Anterior cingulate cortex (tissue), 58 donors: ENCODE measurements around the gene ARID1B.

Source experiments
- DNase-seq, 58 donors: peaks; one replicate each; lab custom pipeline; 2025; lab: John Stamatoyannopoulos, UW

ARID1B gene

GRCh38 chr6:156776840-156777576 lies at the start of gene ARID1B:
TSS of gene ARID1B (plus strand) at chr6:156777378. CDS start at chr6:156777681, 303 bp downstream.
- DNase-seq, result peak in 54 of 58 donors; percentile 25 to 78 (median 66)

GRCh38 chr6:156727715-156728385 lies 49.3 kb upstream of the ARID1B start:
- DNase-seq, result no peak

GRCh38 chr6:156729248-156729647 lies 47.9 kb upstream of the ARID1B start:
- DNase-seq, result no peak

- no peak for DNase-seq
Observed at GRCh38 chr6:156731396-156731795, 45.8 kb upstream of the ARID1B start.

- no peak for DNase-seq
Observed at GRCh38 chr6:156735751-156736150, 41.4 kb upstream of the ARID1B start.

- DNase-seq, result no peak
Observed at GRCh38 chr6:156740604-156741003, 36.6 kb upstream of the ARID1B start.

GRCh38 chr6:156741287-156742073 lies 35.7 kb upstream of the ARID1B start:
- no peak for DNase-seq

- no peak for DNase-seq
Observed at GRCh38 chr6:156747715-156748114, 29.5 kb upstream of the ARID1B start.

GRCh38 chr6:156748504-156748903 lies 28.7 kb upstream of the ARID1B start:
- DNase-seq, result no peak

GRCh38 chr6:156752666-156753301 lies 24.4 kb upstream of the ARID1B start:
- DNase-seq, result no peak

- DNase-seq, result no peak
Observed at GRCh38 chr6:156756630-156757610, 20.3 kb upstream of the ARID1B start.

- no peak for DNase-seq
Observed at GRCh38 chr6:156757849-156758248, 19.3 kb upstream of the ARID1B start.

- DNase-seq, result no peak
Observed at GRCh38 chr6:156760377-156760776, 16.8 kb upstream of the ARID1B start.

- DNase-seq, result no peak
Observed at GRCh38 chr6:156762547-156762946, 14.6 kb upstream of the ARID1B start.

- DNase-seq, result no peak
Observed at GRCh38 chr6:156765117-156765516, 12.1 kb upstream of the ARID1B start.

GRCh38 chr6:156767603-156768467 lies 9.3 kb upstream of the ARID1B start:
- no peak for DNase-seq

GRCh38 chr6:156771047-156771446 lies 6.1 kb upstream of the ARID1B start:
- no peak for DNase-seq

- DNase-seq, result no peak
Observed at GRCh38 chr6:156771761-156772160, 5.4 kb upstream of the ARID1B start.

- peak in 1 of 58 donors; percentile 26 for DNase-seq
Observed at GRCh38 chr6:156773476-156773875, 3.7 kb upstream of the ARID1B start.
